ENCODE measurements around the gene ADGRG4.

The ADGRG4 gene

GRCh38 chrX:136292656-136293055 lies 8.1 kb upstream of the ADGRG4 start:
- DNase-seq (ENCODE audit: low read depth, low spot score) = no peak

GRCh38 chrX:136295380-136295779 lies 5.4 kb upstream of the ADGRG4 start:
- no peak for DNase-seq (ENCODE audit: low read depth, low spot score)

GRCh38 chrX:136303041-136303440 lies 2.3 kb downstream of the ADGRG4 start:
- DNase-seq (ENCODE audit: low read depth, low spot score) = no peak

- no peak for DNase-seq (ENCODE audit: low read depth, low spot score)
Measured at GRCh38 chrX:136304493-136304892, 3.7 kb downstream of the ADGRG4 start.

GRCh38 chrX:136306182-136306581 lies 5.4 kb downstream of the ADGRG4 start:
- no peak for DNase-seq (ENCODE audit: low read depth, low spot score)

- no peak for DNase-seq (ENCODE audit: low read depth, low spot score)
Measured at GRCh38 chrX:136307471-136307870, 6.7 kb downstream of the ADGRG4 start.

- no peak for DNase-seq (ENCODE audit: low read depth, low spot score)
Measured at GRCh38 chrX:136310411-136310810, 9.6 kb downstream of the ADGRG4 start.

- no peak for DNase-seq (ENCODE audit: low read depth, low spot score)
Measured at GRCh38 chrX:136318156-136318555, 17.4 kb downstream of the ADGRG4 start.

GRCh38 chrX:136318895-136319597 lies 18.3 kb downstream of the ADGRG4 start:
- no peak for DNase-seq (ENCODE audit: low read depth, low spot score)

GRCh38 chrX:136319600-136319999 lies 18.8 kb downstream of the ADGRG4 start:
- DNase-seq (ENCODE audit: low read depth, low spot score) = no peak

GRCh38 chrX:136321532-136321931 lies 20.8 kb downstream of the ADGRG4 start:
- no peak for DNase-seq (ENCODE audit: low read depth, low spot score)

GRCh38 chrX:136322064-136322463 lies 21.3 kb downstream of the ADGRG4 start:
- DNase-seq (ENCODE audit: low read depth, low spot score) = no peak

- DNase-seq (ENCODE audit: low read depth, low spot score) = no peak
Measured at GRCh38 chrX:136325377-136325776, 24.6 kb downstream of the ADGRG4 start.

GRCh38 chrX:136328933-136329332 lies 28.2 kb downstream of the ADGRG4 start:
- DNase-seq (ENCODE audit: low read depth, low spot score) = no peak

GRCh38 chrX:136336623-136337022 lies 35.9 kb downstream of the ADGRG4 start:
- no peak for DNase-seq (ENCODE audit: low read depth, low spot score)

GRCh38 chrX:136339702-136340101 lies 38.9 kb downstream of the ADGRG4 start:
- DNase-seq (ENCODE audit: low read depth, low spot score) = no peak

GRCh38 chrX:136344320-136344719 lies 43.6 kb downstream of the ADGRG4 start:
- DNase-seq (ENCODE audit: low read depth, low spot score) = no peak

- DNase-seq (ENCODE audit: low read depth, low spot score) = no peak
Measured at GRCh38 chrX:136346506-136346905, 45.7 kb downstream of the ADGRG4 start.

- no peak for DNase-seq (ENCODE audit: low read depth, low spot score)
Measured at GRCh38 chrX:136347706-136348105, 46.9 kb downstream of the ADGRG4 start.

GRCh38 chrX:136353526-136354093 lies 52.8 kb downstream of the ADGRG4 start:
- no peak for DNase-seq (ENCODE audit: low read depth, low spot score)

- no peak for DNase-seq (ENCODE audit: low read depth, low spot score)
Measured at GRCh38 chrX:136354201-136354600, 53.4 kb downstream of the ADGRG4 start.

- no peak for DNase-seq (ENCODE audit: low read depth, low spot score)
Measured at GRCh38 chrX:136369377-136369776, 68.6 kb downstream of the ADGRG4 start.

GRCh38 chrX:136376713-136377112 lies 76.0 kb downstream of the ADGRG4 start:
- no peak for DNase-seq (ENCODE audit: low read depth, low spot score)
